Measurements from ENCODE around the gene KCNF1.

Gene KCNF1

DNA sequence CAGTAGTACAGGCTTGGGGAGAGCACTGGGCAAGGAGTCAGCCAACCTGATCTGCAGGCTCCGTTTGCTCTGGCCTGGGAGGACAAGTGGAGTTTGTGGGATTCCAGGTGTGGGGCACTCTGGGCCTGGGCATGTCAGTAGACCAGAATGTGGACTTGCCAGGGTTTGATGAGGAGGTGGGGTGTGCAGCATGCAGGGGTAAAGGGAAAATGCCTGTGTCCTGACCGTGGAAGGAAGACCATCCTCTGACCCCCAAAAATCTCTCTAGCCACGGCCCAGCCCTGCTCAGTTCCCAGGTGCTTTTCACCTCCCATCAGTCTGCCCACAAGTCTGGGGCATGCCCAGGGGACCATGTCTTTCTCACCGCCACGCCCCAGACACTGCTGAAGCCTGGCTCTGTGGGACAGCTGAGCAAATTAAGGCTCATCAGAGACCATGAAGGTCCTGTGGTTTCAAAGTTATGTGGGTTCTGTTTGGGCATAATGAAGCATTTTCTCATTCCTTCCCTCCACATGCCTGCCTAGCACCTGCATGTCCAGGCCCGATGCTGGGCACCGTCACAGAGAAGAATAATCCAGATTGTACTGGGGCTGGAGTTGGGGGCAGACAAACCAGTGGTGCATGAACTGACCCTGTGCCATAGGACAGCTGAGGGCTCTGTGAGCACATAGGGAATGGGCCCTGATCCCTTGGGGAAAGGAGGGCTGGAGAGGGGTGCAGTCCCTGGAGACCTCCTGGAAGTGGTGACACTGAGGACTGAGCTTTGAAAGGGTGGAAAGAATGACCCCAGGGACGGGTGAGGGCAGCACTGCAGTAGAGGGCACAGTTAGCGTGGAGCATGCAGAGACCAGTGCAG lies 6.5 kb upstream of the KCNF1 start:
- no peak for DNase-seq (ENCODE audit: low spot score)

DNA sequence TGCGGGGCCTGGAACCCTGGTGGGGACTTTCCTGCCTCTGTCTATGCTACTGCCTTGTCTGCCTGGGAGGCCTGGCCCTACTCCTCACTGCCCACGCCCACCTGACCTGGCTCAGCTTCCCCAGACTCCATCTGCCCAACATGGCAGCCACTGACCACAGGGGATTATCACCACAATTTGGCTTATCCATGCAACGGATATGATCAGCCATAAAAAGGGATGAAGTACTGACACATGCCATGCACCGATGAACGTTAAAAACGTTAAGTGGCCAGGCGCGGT lies 5.9 kb upstream of the KCNF1 start:
- DNase-seq (ENCODE audit: low spot score) = no peak

DNA sequence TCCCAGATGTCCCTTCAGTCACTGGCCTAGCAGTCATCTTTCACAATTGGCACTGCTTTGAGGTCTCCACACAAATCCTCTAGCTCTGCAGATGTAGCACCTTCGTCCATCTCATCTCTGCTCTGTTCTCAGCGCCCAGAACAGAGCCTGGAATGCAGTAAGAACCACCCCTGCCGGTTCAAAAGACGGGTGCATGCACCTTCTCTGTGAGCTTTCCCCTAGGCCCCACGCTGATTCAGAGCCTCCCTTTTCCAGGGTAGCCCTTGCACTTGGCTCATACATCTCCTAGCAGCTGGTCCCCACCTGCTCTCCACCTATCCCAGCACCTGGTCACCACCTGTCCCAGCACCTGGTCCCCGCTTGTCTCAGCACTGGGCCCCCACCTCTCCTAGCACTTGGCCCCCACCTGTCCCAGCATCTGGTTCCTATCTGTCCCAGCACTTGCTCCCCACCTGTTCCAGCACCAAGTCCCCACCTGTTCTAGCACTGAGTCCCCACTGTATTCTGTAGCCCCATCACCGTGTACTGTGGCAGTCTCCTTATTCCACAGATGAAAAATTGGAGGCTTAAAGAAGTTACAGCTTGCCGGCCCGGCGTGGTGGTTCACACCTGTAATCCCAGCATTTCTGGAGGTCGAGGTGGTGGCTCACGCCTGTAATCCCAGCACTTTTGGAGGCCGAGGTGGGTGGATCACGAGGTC lies 4.7 kb upstream of the KCNF1 start:
- DNase-seq (ENCODE audit: low spot score) = no peak

DNA sequence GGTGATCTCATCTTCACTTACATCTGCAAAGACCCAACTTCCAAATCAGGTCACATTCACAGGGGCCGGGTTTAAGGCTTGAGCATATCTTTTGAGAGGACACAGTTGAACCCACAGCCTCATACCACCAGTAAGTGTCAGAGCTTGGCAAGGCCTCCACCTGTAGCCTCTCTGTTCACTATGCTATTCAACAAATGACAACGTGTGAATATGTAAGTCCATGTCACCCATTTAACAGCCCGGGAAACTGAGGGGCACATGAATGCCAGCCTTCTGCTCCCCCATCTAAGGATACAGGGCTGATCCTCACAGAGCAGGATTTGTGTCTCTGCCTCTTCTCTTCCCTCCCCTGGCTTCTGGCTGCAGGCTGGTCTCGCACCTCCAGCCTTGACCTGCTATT lies 3.5 kb upstream of the KCNF1 start:
- DNase-seq (ENCODE audit: low spot score) = no peak

DNA sequence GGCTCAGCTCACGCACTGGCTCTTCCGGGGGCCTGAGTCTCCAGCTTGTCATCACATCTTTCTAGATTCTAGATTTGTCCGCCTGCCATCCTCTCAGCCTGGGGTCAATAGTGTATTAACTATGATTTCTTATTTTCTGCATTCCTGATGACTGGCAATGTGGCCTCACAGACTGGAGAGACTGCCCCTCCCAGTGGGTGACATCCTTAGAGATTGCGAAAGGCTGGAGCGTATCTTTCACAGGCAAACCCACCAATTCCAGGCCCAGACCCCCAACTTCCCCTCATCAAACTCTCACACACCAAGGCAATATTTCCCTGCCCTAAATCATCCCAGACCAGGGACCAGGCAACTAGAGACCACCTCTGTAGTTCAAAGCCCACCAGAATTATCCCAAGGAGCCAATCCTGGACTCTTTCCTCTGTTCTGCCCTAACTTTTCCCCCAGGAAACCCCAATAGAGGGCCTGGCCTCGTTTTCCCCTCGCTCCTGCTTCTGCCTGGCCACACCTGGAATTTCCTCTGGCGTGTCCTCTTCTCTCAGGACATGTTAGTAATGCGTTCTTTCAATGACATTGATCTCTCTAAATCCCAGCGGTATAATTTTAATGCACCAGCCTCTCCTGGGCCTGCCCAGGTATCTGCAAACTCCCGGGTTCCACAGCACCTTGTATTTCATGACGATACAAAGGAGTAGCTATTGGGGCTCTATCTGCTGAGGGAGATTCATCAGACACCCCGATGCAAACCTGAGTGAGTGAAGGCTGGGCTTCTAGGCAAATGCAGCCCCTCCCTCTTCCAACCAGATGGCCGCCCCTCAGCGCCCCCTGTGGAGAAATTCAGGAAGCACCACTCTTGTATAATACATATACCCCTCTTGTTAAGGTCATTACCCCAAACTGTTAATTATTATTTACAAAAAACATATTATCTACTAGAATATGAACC lies 2.4 kb upstream of the KCNF1 start:
- no peak for DNase-seq (ENCODE audit: low spot score)

DNA sequence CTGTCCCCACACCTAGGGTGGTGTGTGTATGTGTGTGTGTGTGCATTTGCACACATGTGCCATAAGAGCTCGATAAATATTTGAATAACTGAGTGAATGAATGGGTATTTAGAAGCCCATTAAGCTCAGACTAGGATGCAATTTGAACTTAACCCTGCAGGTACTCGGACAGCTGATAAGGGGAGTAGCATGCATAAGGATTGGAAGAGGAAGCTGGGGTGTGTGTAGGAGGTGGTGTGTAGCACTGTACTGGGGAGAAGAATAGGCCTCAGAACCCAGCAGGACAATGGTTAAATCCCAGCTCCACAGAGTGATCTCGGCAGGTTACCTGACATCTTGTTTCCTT lies 1.8 kb upstream of the KCNF1 start:
- no peak for DNase-seq (ENCODE audit: low spot score)

DNA sequence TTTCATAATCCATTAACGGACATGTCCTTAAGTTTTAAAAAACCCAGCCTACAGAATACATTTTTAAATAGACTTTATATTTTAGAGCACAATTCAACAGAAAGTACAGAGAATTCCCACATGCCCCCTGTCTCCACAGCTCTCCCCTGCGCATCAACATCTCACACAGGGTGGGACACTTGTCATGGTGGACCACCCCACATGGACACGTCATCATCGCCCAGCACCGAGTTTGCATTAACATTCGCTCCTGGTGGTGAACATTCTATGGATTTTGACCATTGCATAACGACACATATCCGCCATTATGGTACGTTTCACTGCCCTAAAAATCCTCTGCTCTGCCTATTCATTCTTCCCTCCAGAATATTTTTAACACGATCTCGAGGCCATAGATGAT lies 1.1 kb upstream of the KCNF1 start:
- DNase-seq (ENCODE audit: low spot score) = no peak

DNA sequence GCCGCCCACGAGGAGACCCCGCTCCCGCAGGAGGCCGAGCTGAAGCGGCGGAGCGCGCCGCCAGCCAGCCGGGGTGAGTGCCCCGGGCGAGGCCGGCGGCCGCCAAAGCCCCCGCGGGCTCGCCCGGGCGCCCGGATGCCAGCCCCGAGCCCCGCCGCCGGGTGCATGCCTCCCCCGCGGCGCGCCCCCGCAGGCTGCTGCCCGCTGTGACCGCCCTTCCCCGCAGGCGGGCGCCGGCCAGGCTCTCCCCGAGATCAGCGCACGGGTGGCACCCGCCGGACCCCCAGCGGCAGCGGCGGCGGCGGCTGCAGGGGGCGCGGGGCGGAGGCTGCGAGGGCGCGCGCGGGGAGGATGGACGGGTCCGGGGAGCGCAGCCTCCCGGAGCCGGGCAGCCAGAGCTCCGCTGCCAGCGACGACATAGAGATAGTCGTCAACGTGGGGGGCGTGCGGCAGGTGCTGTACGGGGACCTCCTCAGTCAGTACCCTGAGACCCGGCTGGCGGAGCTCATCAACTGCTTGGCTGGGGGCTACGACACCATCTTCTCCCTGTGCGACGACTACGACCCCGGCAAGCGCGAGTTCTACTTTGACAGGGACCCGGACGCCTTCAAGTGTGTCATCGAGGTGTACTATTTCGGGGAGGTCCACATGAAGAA lies 470 bp downstream of the KCNF1 start:
- DNase-seq (ENCODE audit: low spot score) = no peak

DNA sequence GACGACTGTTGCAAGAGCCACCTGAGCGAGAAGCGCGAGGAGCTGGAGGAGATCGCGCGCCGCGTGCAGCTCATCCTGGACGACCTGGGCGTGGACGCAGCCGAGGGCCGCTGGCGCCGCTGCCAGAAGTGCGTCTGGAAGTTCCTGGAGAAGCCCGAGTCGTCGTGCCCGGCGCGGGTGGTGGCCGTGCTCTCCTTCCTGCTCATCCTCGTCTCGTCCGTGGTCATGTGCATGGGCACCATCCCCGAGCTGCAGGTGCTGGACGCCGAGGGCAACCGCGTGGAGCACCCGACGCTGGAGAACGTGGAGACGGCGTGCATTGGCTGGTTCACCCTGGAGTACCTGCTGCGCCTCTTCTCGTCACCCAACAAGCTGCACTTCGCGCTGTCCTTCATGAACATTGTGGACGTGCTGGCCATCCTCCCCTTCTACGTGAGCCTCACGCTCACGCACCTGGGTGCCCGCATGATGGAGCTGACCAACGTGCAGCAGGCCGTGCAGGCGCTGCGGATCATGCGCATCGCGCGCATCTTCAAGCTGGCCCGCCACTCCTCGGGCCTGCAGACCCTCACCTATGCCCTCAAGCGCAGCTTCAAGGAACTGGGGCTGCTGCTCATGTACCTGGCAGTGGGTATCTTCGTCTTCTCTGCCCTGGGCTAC lies 1.2 kb downstream of the KCNF1 start:
- DNase-seq (ENCODE audit: low spot score) = no peak

DNA sequence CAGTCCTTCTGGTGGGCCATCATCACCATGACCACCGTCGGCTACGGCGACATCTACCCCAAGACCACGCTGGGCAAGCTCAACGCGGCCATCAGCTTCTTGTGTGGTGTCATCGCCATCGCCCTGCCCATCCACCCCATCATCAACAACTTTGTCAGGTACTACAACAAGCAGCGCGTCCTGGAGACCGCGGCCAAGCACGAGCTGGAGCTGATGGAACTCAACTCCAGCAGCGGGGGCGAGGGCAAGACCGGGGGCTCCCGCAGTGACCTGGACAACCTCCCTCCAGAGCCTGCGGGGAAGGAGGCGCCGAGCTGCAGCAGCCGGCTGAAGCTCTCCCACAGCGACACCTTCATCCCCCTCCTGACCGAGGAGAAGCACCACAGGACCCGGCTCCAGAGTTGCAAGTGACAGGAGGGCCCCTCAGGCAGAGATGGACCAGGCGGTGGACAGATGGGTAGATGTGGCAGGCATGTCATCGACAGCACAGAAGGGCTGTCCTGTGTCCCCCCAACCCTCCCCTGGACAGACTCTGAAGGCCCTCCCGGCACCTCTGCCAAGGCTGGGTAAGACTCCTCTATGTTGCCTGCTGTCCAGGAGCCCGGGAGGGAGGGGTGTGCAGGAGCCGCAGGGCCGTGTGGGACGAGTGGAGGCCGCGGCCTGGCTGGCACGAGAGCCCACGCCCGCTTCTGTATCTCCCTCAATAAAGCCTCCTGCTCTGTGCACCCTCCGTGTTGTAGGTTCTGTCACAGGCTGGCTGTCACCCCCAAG lies 2.0 kb downstream of the KCNF1 start:
- DNase-seq (ENCODE audit: low spot score) = no peak

DNA sequence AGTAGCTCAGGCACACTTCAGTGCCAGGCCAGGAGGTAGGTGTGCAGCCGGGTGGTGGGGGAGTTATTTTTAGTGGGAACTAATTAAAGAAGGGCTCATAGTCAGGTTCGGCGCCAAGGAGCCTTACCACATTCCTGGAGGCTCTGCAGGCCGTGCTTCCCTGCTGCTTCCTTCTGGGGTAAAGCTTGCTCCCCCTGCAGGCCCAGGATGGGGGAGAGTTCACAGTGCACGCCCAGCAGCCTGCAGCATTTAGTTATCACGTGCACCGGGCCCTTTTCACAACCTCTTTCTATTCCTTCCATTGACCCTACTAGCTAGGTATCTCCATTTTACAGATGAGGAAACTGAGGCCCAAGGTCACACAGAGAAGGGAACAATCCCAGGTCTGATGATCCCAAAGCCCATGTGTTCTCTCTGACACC lies 2.5 kb downstream of the KCNF1 start:
- peak; percentile 58 for DNase-seq (ENCODE audit: low spot score)

DNA sequence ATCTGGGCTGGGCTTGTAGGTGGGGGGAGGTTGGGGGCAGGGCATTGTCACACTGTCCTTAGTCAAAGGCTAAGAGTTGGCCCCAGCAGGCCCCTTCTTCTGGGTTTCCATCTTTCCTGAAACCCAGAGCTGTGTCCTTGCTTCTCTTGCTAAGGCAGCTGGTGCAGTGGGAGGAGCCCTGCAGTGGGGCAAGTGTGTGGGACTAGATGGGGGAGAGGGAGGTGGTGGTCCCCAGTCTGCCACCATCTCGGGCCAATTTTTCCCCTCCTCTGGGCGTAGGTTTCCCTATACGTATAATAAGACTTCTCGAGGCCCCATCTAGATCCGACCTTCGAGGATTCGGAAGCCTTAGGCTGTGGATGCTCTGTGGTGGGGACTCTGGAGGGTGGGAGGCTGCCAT lies 3.5 kb downstream of the KCNF1 start:
- no peak for DNase-seq (ENCODE audit: low spot score)

DNA sequence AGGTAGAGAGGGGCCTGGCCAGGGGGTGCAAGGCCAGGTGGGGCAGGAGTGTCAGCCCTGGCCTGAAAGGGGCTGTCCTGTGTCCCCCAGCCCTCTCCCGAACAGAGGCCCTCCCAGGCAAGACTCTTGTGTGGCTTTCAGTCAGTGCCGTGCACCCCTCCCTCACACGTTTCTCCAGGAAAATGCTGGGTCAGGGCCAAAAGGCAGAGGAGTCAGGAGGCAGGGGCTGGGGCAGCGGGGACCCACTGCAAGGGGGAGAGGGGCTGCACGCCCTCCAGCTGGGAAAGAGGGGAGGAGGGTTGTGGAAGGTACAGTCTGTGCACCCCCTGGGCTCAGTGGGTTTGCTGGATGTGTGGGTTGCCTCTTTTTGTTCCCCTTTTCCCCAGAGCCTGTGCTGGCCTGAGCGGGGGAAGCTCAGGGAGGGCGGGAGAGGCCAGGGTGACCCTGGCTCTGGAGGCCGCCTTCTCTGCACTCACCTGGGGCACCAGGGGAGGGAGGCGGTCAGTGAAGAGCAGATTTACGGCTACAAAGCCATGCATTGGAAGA lies 4.1 kb downstream of the KCNF1 start:
- DNase-seq (ENCODE audit: low spot score) = no peak

DNA sequence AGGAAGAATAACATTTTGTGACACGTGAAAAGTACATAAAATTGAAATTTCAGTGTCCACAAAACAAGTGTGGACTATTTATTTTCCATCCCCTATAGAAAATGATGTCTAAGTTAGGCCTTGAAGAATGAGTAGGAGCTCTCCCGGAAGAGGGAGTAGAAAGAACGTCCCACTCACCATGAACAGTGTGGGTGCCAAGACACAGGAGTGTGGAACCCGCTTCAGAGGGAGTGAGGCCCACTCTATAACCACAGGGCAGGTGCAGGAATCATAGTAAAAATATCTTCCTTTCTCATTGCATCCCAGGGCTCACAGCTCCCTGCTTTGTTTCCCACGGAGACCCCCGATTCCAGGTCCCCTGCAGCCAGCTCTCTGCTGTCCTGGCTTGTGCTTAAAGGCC lies 5.2 kb downstream of the KCNF1 start:
- no peak for DNase-seq (ENCODE audit: low spot score)

DNA sequence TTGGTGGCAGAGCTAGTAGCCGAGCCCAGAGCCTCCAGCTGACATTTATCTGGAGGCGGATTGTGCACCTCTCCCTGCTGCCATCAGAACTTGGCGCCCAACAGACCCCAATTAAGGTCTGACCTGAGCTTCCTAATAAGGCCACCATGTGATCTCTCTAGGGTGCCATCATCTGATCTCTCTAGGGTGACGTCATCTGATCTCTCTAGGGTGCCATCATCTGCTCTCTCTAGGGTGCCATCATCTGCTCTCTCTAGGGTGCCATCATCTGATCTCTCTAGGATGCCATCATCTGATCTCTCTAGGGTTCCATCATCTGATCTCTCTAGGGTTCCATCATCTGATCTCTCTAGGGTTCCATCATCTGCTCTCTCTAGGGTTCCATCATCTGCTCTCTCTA lies 6.2 kb downstream of the KCNF1 start:
- DNase-seq (ENCODE audit: low spot score) = no peak

DNA sequence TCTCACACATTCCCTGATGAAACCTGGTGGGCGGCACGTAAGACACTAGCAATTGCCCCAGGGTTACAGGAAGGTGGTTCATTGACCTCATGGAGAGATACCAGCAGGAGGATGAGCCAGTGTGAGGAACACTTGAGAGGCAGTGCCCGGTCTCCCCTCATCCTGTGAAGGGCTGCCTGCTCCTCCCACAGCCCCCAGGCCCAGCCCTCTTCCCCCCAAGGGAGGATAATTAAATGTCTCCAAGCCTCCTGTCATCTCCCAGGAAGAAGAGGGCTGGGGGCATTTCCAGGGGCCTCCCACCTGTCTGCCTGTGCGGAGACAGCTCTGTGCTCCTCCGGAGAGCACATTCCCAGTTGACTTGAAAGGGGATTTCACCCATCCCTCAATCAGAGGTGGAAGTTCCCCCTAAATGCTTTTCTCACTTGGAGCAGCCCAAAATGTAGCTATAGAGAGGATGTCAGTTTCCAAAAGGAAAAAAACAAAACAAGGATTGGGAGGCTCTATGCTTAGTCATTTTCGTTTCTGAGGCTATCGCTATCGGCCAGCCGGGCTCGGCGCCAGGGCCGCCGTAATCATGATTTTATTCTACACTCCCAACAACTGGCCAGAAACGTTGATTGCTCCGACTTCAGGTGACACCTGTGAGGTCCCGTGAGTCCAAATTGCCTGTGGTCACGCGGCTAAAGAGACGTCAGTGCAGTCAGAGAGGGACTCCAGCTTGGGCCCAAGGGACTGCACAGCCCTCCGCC lies 7.1 kb downstream of the KCNF1 start:
- DNase-seq (ENCODE audit: low spot score) = no peak

DNA sequence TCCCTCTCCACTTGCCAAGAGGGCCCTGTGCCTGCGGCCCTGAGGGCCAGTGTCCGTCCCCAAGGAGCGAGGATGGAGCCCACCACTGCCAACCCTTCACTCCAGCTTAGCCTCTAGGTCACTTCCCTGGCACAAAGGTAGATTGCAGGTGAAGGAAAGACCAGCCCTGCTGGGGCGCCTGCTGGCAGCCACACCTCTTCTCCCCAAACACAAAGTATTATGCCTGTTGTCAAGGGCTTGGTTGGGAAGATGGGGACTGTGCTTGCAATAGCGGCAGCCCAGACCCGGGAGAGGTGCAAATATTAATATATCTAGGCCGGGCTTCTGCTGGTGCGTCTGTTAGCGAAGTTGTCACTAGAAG lies 7.7 kb downstream of the KCNF1 start:
- no peak for DNase-seq (ENCODE audit: low spot score)

DNA sequence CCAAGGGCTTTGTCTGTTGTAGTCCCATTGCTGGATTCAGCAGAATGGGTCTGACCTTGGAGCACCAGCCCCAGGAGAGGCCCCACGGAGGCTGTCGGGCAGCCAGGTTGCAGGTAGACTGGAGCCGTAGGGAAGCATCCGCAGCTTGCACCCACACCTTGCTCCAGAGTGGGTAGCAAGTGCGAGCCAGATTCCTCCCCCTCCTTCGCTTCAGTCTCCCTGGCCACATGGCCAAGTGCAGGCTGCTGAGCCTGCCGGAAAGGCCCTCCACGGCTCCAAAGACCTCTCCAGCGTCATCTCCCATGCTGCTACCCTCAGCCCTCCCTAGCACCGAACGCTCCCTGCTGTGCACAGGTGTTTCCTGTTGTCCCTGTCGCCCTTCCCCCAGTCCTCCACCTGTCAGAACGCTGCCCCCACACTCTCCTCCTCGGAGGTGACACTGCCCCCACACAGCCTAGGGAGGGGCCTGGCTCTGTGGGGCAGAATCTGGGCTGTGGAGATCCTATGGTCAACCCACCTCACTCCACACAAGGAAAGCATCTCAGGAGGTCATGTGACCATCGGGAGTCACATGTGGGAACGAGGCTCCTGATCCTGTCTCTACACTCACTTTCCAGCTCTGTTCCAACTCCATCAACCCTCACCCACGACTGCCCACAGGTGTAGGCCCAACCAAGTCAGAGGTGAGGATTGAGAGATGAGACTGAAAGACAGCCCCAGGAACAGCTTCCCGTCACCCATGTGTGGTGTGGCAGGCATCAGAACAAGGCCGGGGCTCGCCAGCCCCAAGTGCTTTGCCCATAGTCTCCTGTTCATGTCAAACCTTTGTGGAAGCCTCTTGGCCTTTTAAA lies 8.3 kb downstream of the KCNF1 start:
- DNase-seq (ENCODE audit: low spot score) = no peak

DNA sequence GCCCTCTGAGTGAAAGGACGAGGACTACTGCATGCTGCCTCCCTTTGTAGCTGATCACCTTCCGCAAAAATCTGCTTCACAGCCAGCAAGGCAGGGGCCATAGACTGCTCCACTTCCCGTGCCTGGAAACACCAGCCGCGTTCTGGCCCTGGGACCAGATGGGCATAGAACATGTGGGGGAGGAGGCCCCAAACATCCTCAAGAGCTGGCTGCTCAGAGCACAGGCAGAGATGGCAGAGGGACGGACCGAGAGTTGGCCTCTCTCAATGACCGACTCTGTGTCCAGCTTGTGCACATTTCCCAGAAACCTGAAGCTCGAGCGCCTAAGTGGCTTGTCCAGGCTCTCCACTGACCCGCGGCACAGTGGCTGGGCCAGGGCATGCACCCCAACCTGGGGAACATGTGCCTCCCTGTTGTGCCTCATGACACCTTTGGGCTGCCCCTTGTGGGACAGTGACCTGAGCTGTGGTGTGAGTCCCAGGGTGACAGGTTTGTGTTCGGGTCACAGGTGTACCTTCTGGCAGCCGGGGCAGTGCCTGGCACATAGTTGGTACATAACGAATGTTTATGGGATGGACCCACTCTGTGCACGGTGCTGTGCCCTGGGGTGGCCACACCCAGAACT lies 9.1 kb downstream of the KCNF1 start:
- no peak for DNase-seq (ENCODE audit: low spot score)
